HepG2 (cell line): ENCODE data around the gene DISP2. TPM values are rescaled to one million over a fixed set of nuclear protein-coding genes. Genes with fewer than 3 reads are reported as not detected.

Experiments used
- ATF4 ChIP-seq, 2 experiments: fragments of 450-650 bp in 1 of 2; sonication (generic) in 1 of 2; formaldehyde crosslinking; IDR thresholded peaks; 2 replicates each; pipeline versions ENCODE4 v1.5.0 to v1.8.0; 2020 to 2022; ENCODE audit warnings: mild to moderate bottlenecking in 1 of 2, missing genetic modification reagents in 1 of 2
- BORCS8-MEF2B ChIP-seq: sonication (generic); formaldehyde crosslinking; IDR thresholded peaks from 2 replicates; pipeline ENCODE4 v1.8.0; 2022; ENCODE audit warnings: mild to moderate bottlenecking, missing genetic modification reagents
- CBX5 ChIP-seq: sonication (generic); formaldehyde crosslinking; IDR thresholded peaks from 2 replicates; pipeline ENCODE4 v1.4.0; 2020; ENCODE audit warnings: missing genetic modification reagents, borderline replicate concordance
- CREB3 ChIP-seq: sonication (generic); formaldehyde crosslinking; IDR thresholded peaks from 2 replicates; pipeline ENCODE4 v1.5.0; 2020; ENCODE audit warnings: missing genetic modification reagents
- HNRNPLL ChIP-seq: fragments of 200-400 bp; formaldehyde crosslinking; IDR thresholded peaks from 2 replicates; pipeline ENCODE4 v1.6.1; 2017; ENCODE audit warnings: mild to moderate bottlenecking, low read depth, low read length; ENCODE audit not compliant: poor library complexity, severe bottlenecking
- MTERF4 ChIP-seq: sonication (generic); formaldehyde crosslinking; IDR thresholded peaks from 2 replicates; pipeline ENCODE4 v1.8.0; 2023; ENCODE audit warnings: mild to moderate bottlenecking, missing genetic modification reagents
- NFIB ChIP-seq: sonication (generic); formaldehyde crosslinking; IDR thresholded peaks from 2 replicates; pipeline ENCODE4 v1.9.0; 2021; ENCODE audit warnings: missing genetic modification reagents, mild to moderate bottlenecking, borderline replicate concordance
- NR2F1 ChIP-seq, 2 experiments: fragments of 450-650 bp in 1 of 2; formaldehyde crosslinking in 1 of 2; IDR thresholded peaks; 2 replicates each; pipeline versions ENCODE4 v1.5.0 to v1.6.1; 2016 to 2020; ENCODE audit warnings: mild to moderate bottlenecking in 1 of 2, missing compliant biosample characterization in 1 of 2, missing genetic modification reagents in 1 of 2, moderate library complexity in 1 of 2
- ONECUT2 ChIP-seq: sonication (generic); formaldehyde crosslinking; IDR thresholded peaks from 2 replicates; pipeline ENCODE4 v1.4.0; 2020; ENCODE audit warnings: missing genetic modification reagents
- SNAI1 ChIP-seq: sonication (generic); formaldehyde crosslinking; IDR thresholded peaks from 2 replicates; pipeline ENCODE4 v1.5.0; 2020; ENCODE audit warnings: mild to moderate bottlenecking, missing genetic modification reagents, borderline replicate concordance
- TERF1 ChIP-seq: sonication (generic); formaldehyde crosslinking; IDR thresholded peaks from 2 replicates; pipeline ENCODE4 v1.8.0; 2022; ENCODE audit warnings: mild to moderate bottlenecking, missing genetic modification reagents, moderate library complexity
- ZKSCAN8 ChIP-seq: IDR thresholded peaks from 2 replicates; pipeline ENCODE4 v1.6.1; 2016; ENCODE audit warnings: borderline replicate concordance, missing genetic modification reagents, missing compliant biosample characterization
- ZNF574 ChIP-seq: sonication (generic); formaldehyde crosslinking; IDR thresholded peaks from 2 replicates; pipeline ENCODE4 v1.4.0; 2020; ENCODE audit warnings: missing genetic modification reagents
- polyA plus RNA-seq, 8 experiments: library from polyadenylated mRNA; depleted of rRNA in 3 of 8; stranded (reverse) in 7 of 8; unstranded in 1 of 8; fragments of >200 nt; fragmentation: Illumina TruSeq in 4 of 8; extraction: Trizol in 4 of 8; gene quantifications; 2 replicates each; pipeline versions ENCODE4 v1.2.1 to v1.2.3, GENCODE V29; 2011 to 2016; ENCODE audit warnings: low read depth in 4 of 8, missing spikeins in 1 of 8, mixed read lengths in 1 of 8; ENCODE audit not compliant: insufficient read depth in 1 of 8
- total RNA-seq, 5 experiments: library from RNA; depleted of rRNA; stranded (reverse); fragments of >200 nt; fragmentation: Illumina TruSeq; extraction: Trizol; gene quantifications; 2 replicates each; pipeline ENCODE4 v1.2.3, GENCODE V29; 2016; ENCODE audit warnings: low read depth in 1 of 5
- TF ChIP-seq, protein P1 (sequence below): sonication (generic); formaldehyde crosslinking; IDR thresholded peaks from 2 replicates; pipeline ENCODE4 v1.5.0; 2020; ENCODE audit warnings: mild to moderate bottlenecking, missing genetic modification reagents, borderline replicate concordance

The DISP2 gene
- total and polyA plus RNA-seq, 2 of the 13 experiments (the other 11 are each of a cell fraction or from before 2014, with no cell fraction given): 0.09 to 0.32 TPM

GRCh38 chr15:40421246-40422157, 63.5 kb downstream of the DISP2 start (continued):
- TF ChIP-seq CBX5 (CRISPR knock-in tag) (peak; percentile 21; the same call in 1 of the 2 replicates), MTERF4 (CRISPR knock-in tag) (no peak), SNAI1 (CRISPR knock-in tag) (no peak), NFIB (CRISPR knock-in tag) (no peak), NR2F1 (CRISPR knock-in tag; IDR thresholded peaks at IDR 0.05) (0 out of 4 replicates have a peak, but pooled peaks of 1 of the 2 experiments have one; percentile 53), HNRNPLL (peak; percentile 40), ZKSCAN8 (CRISPR knock-in tag) (no peak; the same call in 1 of the 2 replicates), BORCS8-MEF2B (no peak), CREB3 (no peak), ZNF574 (CRISPR knock-in tag) (no peak; the same call in 1 of the 2 replicates), ATF4 (CRISPR knock-in tag; IDR thresholded peaks at IDR 0.05) (no peak), ONECUT2 (CRISPR knock-in tag) (no peak), TERF1 (CRISPR knock-in tag) (no peak)
- TF ChIP-seq, protein P1, sequence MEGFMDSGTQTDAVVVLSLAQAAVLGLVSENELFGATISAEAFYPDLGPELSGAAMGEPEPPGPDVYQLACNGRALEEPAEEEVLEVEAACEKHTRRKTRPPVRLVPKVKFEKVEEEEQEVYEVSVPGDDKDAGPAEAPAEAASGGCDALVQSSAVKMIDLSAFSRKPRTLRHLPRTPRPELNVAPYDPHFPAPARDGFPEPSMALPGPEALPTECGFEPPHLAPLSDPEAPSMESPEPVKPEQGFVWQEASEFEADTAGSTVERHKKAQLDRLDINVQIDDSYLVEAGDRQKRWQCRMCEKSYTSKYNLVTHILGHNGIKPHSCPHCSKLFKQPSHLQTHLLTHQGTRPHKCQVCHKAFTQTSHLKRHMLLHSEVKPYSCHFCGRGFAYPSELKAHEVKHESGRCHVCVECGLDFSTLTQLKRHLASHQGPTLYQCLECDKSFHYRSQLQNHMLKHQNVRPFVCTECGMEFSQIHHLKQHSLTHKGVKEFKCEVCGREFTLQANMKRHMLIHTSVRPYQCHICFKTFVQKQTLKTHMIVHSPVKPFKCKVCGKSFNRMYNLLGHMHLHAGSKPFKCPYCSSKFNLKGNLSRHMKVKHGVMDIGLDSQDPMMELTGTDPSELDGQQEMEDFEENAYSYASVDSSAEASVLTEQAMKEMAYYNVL (CRISPR knock-in tag): no peak
